ENCODE measurements around the gene FAM81A.

FAM81A gene

DNA sequence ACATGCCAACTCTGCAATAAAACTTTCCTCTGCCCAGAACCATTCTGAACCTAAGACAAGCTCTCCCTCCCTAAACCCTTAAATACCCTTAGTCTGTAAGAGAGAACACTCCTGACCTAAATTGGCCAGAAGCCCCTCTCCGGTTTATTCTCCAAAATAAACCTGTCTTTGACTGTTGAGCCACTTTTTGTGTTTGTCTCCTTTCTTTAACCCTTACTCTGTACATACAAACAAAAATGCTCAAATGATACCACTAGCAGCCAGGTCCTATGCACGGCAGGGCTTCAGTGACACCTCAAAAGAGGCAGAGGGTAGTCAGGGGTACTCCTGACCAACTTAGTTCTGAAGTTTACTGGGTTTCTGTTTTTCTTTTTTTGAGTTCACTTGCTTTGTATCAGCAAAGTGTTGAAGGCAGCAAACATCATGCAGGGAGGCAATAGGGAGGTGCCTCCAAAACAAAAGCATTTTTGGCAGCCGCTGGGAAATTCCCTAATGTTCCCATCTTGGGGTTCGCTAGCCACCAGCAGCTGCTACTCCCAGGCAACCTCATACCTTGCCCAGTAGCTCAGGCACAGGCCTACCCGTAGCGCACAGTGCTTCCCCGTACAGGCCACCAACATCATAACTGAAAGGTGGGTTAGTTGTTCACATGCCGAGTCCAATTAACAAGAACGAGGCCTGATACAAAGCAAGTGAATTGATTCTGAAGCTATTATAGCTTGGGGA lies 110.7 kb downstream of the FAM81A start:
- DNase-seq = no peak

DNA sequence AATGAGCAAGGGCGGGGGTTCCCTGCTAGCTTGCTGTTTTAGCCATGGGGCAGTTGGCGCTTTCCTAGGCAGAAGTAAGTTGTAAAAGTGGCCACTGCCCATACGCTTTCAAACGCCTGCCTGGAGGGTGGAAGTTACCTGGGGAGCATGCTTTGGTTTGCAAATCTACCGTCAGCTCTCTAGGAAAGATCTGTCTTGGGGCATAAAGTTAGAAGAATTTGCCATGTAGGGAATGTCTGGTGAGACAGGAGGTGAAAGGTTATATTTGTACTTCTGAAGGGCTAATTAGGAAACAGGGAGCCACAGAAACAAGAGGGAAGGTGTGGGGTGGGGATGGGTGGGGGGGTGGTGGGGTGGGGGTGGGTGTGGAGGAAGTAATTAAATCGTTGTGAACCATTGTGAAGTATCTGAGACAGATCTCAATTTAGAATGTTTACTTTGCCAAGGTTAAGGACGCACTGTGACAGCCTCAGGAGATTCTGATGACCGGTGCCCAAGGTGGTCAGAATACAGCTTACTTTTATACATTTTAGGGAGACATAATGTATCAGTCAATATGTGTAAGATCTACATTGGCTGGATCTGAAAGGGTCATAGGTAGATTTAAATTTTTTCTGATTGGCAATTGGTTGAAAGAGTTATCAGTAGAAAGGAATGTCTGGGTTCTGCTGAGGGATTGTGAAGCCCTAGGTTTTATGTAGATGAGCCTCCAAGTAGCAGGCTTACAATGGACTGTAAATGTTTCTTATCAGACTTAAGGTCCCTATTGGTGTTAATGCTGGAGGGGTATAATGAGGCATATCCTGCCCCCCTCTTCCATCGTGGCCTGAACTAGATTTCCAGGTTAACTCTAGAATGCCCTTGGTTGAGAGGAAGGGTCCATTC lies 111.6 kb downstream of the FAM81A start:
- no peak for DNase-seq

DNA sequence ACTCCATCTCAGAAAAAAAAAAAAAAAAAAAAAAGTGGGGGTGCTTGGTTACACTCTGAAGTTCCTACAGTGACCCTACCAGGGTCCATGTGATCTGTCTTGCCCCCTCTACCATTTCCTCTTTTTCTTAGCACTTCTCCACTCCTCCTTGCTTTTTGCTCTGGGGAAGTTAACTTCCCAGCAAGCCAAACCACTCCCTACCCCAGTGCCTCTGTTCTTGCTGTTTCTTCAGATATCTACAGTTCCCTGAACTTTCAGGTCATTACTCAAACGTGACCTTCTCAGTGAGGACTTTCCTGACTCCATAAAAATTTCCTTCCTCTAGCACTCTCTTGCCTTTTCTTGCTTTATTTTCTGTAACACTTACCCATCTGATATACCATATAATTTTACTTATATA lies 112.5 kb downstream of the FAM81A start:
- no peak for DNase-seq

DNA sequence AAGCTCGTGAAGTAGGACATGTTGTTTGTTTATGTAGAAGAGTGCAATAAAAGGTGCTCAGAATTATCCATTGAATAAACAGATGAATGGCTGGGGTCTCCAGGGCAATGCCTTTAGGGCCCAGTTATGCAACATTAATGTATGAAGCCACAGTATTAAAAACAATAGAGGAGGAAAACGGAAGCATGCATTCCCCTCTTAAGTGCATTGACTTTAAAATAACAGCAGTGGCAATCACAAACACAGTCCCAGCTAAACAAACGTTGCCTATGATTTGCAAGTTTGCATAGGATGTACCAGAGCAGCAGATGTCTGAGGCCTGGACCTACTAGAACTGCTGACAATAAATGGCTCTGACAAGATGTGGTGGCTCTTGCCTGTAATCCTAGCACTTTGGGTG lies 113.0 kb downstream of the FAM81A start:
- no peak for DNase-seq

DNA sequence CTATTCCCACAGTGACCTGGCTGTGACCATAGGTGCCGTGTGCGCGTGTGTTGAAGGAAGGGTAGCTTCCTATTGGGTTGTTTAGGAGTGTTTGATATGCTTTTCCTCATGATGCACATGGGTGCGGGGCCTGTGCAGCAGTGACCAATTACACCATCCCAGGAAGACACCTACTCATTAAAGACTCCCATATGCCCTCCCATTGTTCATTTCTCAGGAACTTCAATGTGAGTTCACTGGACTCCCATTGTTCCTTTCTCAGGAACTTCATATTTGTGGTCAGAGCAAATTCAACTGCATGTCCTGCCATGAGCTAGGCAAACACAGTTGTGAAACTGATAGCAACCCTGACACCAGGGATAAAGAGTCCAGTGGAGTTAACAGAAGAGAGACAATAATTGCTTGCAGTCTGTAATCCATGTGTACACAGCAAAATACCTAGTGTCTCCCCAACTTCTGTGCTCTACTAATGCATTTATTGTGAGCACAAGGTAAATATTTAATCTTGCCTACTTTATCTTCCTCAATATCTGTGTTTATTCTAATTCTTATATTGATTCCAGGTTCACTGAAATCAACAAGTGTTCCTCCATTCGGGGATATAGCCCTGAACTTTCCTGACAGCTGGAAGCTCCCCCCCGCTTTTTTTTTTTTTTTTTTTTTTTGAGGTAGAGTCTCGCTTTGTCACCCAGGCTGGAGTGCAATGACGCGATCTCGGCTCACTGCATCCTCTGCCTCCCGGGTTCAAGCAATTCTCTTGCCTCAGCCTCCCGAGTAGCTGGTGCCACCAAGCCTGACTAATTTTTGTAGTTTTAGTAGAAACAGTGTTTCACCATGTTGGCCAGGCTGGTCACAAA lies 116.1 kb downstream of the FAM81A start:
- DNase-seq = no peak

DNA sequence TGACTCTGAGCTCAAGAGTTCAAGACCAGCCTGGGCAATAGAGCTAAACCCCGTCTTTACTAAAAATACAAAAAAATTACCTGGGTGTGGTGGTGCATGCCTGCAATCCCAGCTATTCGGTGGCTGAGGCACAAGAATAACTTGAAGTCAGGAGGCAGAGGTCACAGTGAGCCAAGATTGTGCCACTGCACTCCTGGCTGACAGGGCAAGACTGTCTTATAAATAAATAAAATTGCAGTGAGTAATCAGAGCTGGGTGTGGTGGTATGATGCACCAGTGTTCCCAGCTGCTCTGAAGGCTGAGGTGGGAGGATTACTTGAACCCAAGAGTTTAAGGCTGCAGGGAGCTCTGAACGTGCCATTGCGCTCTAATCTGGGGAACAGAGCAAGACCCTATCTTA lies 117.7 kb downstream of the FAM81A start:
- DNase-seq = no peak

DNA sequence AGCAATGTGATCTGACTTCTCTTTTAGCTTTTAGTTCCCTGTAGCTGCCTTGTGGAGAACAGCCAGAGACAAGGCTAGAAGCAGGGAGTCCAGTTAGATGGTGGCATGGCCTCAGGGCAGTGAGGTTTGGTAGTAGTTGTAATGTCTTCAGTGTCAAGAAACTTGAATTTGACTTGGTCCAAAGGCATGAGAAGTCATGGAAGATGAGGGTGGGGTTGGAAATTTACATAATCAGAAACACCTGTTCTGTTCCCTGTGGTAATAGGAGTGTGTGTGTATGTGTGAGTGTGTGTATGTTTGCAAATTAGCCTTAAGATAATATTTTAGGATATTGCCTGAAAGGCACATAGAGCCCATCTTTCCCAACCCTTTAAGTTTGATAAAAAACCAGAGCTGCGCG lies 118.4 kb downstream of the FAM81A start:
- no peak for DNase-seq

DNA sequence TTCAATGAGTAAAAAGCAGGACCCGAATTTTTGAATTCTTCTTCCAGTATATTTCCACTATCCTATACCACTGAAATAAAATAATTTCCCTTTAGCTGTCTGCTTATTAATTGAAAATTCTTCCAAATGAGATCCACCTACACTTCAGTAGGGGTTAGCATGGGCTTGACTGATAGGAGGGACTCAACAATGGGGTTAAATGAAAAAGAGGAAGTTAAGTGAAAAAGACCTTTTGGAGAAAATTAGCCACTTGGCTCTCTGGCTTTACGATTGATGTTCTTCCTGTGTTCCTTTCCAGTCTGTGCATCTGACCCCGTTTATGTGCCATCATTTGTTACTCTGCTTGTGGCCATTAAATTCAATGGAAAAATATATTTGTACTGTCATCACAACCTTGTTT lies 119.6 kb downstream of the FAM81A start:
- DNase-seq = no peak

DNA sequence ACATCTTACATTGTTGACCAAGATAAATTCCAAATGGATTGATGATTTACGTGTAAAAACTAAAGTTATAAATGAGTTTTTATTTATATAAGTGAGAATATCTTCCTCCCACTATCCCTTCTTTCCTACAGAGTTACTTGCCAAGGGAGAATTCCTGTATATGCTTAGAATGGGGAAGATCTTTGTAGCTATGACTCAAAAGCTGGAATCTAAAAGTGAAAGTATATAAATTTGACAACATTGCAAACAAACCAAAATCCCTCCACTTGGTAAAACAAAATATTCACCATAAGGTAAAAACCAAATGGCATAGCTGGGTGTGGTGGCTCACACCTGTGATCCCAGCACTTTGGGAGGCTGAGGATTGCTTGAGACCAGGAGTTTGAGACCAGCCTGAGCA lies 120.9 kb downstream of the FAM81A start:
- DNase-seq = no peak

DNA sequence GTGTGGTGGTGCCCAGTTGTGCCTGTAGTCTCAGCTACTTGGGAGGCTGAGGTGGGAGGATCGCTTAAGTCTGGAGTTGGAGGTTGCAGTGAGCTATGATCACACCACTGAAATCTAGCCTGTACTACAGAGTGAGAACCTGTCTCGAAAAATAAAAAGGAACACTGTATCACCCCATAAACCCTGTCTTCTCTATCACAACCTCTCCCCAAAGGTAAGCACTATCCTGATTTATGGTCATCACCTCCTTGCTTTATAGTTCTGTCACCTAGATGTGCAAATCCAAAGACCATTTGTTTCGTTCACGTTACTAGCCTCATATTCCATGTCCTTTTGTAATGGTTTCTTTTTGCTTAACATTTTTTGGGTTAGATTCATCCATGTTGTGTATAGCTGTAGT lies 123.6 kb downstream of the FAM81A start:
- DNase-seq = no peak

DNA sequence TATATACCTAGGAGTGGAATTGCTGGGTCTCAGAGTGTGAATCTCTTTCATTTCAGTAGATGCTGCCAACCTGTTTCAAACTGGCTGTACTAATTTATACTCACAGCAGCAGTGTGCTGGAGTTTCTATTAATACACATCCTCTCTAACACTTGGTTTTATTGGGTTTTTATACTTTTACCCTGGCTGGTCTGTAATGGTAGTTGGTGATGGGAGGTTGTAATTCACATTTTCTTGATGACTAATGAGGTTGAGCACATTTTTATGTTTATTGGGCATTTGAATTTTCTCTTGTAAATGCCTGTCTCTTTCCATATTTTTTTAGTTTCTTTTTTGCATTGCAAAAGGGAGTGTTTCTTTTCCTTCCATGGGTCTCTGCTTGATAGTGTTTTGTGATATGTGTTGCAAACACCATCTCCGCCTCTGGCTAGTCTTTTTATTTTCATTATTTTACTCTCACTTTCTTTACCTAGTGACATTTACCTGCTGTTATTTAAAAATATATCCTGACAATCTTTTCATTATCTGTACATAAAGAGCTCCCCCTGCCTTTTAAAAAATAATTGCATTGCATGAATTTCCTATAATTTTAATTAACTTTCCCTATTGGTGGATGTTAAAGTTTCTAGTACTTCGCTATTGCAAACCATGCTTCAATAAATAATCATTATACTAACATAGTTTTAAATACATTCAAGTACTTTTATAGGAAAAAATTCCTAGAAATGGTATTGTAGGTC lies 124.6 kb downstream of the FAM81A start:
- DNase-seq = no peak

DNA sequence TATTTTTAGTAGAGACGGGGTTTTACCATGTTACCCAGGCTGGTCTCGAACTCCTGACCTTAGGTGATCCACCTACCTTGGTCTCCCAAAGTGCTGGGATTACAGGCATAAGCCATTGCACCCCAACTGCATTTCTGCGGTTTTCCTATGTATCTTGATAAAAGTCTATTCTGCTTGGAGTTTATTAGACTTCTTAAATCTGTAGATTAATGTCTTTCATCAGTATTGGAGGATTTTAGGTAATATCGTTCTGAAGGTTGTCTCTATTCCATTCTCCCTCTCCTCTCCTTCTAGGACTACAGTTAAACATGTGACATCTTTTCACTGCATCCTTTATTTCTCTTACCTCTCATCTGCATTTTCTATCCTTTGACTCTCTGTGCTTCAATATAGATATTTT lies 127.3 kb downstream of the FAM81A start:
- DNase-seq = no peak

DNA sequence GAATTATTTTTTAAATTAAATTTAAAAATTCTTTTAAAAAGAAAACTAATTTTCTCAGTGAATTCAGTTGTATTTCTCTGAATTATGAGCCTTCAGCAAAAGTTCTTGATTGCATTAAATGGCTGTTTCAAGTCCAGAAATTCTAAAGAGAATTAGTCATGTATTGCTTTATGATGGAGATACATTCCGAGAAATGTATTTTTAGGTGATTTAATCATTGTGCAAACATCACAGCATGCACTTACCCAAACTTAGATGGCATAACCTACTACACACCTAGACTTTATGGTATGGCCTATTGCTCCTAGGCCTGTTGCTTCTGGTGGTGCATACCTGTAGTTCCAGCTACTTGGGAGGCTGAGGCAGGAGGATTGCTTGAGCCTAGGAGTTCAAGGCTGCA lies 129.3 kb downstream of the FAM81A start:
- no peak for DNase-seq

DNA sequence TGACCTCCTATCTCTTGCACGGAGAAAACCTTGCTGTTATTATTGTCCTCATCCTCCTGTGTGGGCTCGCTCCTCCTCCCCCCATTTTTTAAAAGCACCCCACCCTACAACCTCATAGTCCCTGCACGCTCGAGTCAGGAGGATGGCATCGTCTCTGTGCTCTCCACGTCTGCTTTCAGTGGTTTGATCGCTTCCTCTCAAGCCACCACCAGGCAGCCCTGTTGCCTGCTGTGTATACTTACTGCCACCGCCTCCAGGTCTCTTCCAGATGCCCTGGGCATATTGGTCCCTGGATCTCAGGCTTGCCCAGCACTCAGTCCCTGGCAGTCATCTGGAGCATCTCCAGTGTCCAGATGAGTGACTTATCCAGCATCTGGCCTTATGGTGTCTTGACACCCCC lies 131.5 kb downstream of the FAM81A start:
- no peak for DNase-seq

DNA sequence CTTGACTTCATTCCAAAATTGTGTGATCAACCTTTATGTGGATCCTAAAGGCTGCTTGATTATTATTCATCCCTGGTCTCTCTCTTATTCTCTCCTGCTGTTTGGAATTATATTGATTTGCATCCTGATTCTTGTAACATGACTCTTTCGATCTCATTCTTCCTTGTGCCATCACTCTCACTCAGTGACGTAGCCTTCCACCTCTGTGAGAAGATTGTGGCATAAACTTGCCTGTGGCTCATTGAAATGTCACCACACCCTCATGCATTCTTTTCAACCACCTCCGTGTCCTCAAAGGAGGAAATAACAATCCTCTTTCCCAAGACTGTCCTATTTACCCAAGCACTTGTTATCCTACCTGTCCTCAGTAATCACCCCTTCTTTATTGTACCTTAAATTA lies 132.3 kb downstream of the FAM81A start:
- DNase-seq = no peak

DNA sequence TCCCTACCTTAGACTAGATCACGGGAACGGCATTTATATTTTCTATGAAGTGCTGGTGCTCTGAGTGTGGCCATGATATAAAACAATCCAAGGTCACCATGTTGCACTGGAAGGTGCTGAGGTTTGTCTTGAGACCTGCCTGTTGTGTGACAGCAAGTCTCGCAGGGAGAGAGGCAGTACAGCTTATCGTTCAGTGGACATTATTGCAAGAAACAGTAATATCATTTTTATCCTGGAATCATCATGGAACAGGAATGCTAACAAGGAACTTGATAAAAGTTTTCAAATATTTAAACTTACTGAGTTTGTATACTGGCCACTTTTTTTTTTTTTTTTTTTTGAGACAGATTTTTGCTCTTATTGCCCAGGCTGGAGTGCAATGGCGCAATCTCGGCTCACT lies 133.6 kb downstream of the FAM81A start:
- no peak for DNase-seq

Measured in NCI-H510A (cell line).